DND-41 (cell line): ENCODE data around the gene GARIN1A.
"Not testable (repeated sequence)": the region's sequence is repeated elsewhere in the genome, so short reads cannot be mapped to it uniquely, and the experiment has no call there.

Source experiments
- ATAC-seq: fragments of 200-7000 bp; cut with Tn5 transposase; 3 replicates; pipeline ENCODE4 v1.9.1; 2021; ENCODE audit warnings: low read depth; ENCODE audit not compliant: insufficient read depth
- DNase-seq: peaks from one replicate; pipeline ENCODE4 v3.0.0-alpha.2; 2020
- H2AFZ ChIP-seq: 2 replicates; pipeline ENCODE4 v1.6.0; 2012; ENCODE audit warnings: low read depth, low read length
- H3K27ac ChIP-seq: 2 replicates; pipeline ENCODE4 v1.5.1; 2012; ENCODE audit warnings: low read length, inconsistent platforms
- H3K27me3 ChIP-seq: fragments of 200-600 bp; sonication (generic); 2 replicates; pipeline ENCODE4 v1.6.0; 2012; ENCODE audit warnings: low read length, mild to moderate bottlenecking, inconsistent platforms; ENCODE audit not compliant: insufficient read depth, poor library complexity
- H3K36me3 ChIP-seq: 2 replicates; pipeline ENCODE4 v1.5.1; 2012; ENCODE audit warnings: low read length, inconsistent platforms; ENCODE audit not compliant: insufficient read depth
- H3K4me1 ChIP-seq: 2 replicates; pipeline ENCODE4 v1.5.1; 2012; ENCODE audit warnings: mild to moderate bottlenecking, low read length; ENCODE audit not compliant: insufficient read depth
- H3K4me2 ChIP-seq: 2 replicates; pipeline ENCODE4 v1.6.0; 2012; ENCODE audit warnings: mild to moderate bottlenecking, moderate library complexity, low read length, inconsistent platforms; ENCODE audit not compliant: insufficient read depth
- H3K4me3 ChIP-seq, 2 experiments: fragments of 200-600 bp in 1 of 2; shearing (Covaris generic) in 1 of 2; 2 replicates each; pipeline ENCODE4 v1.5.1; 2012 to 2016; ENCODE audit warnings: inconsistent platforms in 2 of 2, low read length in 2 of 2, mild to moderate bottlenecking in 2 of 2, low read depth in 1 of 2, moderate library complexity in 1 of 2
- H3K79me2 ChIP-seq: 2 replicates; pipeline ENCODE4 v1.6.0; 2012; ENCODE audit warnings: low read length, inconsistent platforms; ENCODE audit not compliant: insufficient read depth
- H3K9ac ChIP-seq: 2 replicates; pipeline ENCODE4 v1.6.0; 2012; ENCODE audit warnings: low read depth, mild to moderate bottlenecking, inconsistent platforms, low read length, moderate library complexity
- H3K9me3 ChIP-seq: 2 replicates; pipeline ENCODE4 v1.5.1; 2012; ENCODE audit warnings: low read length, moderate library complexity, mild to moderate bottlenecking, inconsistent platforms; ENCODE audit not compliant: insufficient read depth, severe bottlenecking
- H4K20me1 ChIP-seq: 2 replicates; pipeline ENCODE4 v1.6.0; 2012; ENCODE audit warnings: low read length; ENCODE audit not compliant: insufficient read depth
- EZH2 ChIP-seq: IDR thresholded peaks from 3 replicates; pipeline ENCODE4 v1.6.1; 2012; ENCODE audit warnings: borderline replicate concordance, low read depth, mild to moderate bottlenecking, moderate library complexity, low read length, inconsistent platforms; ENCODE audit not compliant: severe bottlenecking
- TF ChIP-seq, protein P1 (sequence below): IDR thresholded peaks from 2 replicates; pipeline ENCODE4 v1.5.1; 2012; ENCODE audit warnings: borderline replicate concordance, low read length, moderate library complexity, mild to moderate bottlenecking; ENCODE audit not compliant: poor library complexity, severe bottlenecking; ENCODE audit errors: extremely low read depth

The GARIN1A gene

DNA sequence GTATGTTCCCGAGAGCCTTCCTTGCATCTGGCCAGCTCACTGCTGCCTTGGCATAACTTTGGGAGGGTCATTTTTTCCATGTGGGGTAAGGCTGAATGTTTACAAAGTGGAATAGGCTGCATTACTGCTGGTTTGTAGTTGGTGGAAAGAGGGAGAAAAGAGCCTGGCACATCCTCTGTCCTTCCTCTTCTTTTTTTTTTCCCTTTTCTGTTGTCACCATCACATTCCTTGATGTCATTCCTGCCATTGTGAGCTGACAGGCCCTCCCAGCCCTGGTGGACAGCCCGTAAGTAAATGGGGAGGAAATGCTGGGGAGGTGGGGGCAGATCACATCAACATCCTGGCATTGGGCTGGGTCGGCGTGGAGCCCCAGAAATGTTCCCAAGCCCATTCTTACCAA is at the start of gene GARIN1A:
Gene GARIN1A (plus strand): TSS at position 301 of the 400 bp plus-strand sequence. CDS start 106 bp downstream, outside the sequence.
- TF ChIP-seq EZH2 = no peak
- TF ChIP-seq, protein P1, sequence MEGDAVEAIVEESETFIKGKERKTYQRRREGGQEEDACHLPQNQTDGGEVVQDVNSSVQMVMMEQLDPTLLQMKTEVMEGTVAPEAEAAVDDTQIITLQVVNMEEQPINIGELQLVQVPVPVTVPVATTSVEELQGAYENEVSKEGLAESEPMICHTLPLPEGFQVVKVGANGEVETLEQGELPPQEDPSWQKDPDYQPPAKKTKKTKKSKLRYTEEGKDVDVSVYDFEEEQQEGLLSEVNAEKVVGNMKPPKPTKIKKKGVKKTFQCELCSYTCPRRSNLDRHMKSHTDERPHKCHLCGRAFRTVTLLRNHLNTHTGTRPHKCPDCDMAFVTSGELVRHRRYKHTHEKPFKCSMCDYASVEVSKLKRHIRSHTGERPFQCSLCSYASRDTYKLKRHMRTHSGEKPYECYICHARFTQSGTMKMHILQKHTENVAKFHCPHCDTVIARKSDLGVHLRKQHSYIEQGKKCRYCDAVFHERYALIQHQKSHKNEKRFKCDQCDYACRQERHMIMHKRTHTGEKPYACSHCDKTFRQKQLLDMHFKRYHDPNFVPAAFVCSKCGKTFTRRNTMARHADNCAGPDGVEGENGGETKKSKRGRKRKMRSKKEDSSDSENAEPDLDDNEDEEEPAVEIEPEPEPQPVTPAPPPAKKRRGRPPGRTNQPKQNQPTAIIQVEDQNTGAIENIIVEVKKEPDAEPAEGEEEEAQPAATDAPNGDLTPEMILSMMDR = no peak
- H3K9me3 ChIP-seq = no peaks in the 10 kb centered on the region
- DNase-seq (no peak), ATAC-seq (no peak)
- no peaks in the 10 kb centered on the region for H3K36me3 ChIP-seq
- no peak within 1 kb of the TSS for H2AFZ ChIP-seq
- no peaks in the 10 kb centered on the region for H3K79me2 ChIP-seq
- no peak within 1 kb of the TSS for H3K27ac ChIP-seq
- no peak within 1 kb of the TSS for H3K4me3 ChIP-seq
- H3K4me2 ChIP-seq = no peak within 1 kb of the TSS
- no peaks in the 10 kb centered on the region for H4K20me1 ChIP-seq
- no peaks in the 10 kb centered on the region for H3K4me1 ChIP-seq
- no peak within 1 kb of the TSS for H3K9ac ChIP-seq
- no peaks in the 10 kb centered on the region for H3K27me3 ChIP-seq

DNA sequence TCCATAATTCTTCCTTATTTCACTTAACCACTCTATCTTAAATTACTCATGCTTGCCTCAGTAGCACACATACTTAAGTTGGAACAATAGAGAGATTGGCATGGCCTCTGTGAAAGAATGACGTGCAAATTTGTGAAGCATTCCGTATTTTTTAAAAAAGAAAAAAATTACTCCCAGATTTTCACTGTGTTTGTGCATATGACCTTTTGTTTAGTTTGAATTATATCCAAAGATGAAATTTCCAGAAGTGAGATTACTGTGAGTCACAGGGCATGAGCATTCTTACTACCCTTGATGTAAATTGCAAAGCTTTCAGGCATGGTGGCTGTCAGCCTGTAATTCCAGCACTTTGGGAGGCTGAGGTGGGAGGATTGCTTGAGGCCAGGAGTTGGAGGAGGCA is 45.0 kb upstream of the GARIN1A start:
- H3K4me3 ChIP-seq, H3K79me2 ChIP-seq, H3K9ac ChIP-seq, ATAC-seq, H3K27ac ChIP-seq, H3K9me3 ChIP-seq, H3K4me2 ChIP-seq, H3K27me3 ChIP-seq, DNase-seq, H4K20me1 ChIP-seq, H2AFZ ChIP-seq, H3K4me1 ChIP-seq: not testable (repeated sequence)
- H3K36me3 ChIP-seq = peaks cover 55% of the 10 kb centered on the region

DNA sequence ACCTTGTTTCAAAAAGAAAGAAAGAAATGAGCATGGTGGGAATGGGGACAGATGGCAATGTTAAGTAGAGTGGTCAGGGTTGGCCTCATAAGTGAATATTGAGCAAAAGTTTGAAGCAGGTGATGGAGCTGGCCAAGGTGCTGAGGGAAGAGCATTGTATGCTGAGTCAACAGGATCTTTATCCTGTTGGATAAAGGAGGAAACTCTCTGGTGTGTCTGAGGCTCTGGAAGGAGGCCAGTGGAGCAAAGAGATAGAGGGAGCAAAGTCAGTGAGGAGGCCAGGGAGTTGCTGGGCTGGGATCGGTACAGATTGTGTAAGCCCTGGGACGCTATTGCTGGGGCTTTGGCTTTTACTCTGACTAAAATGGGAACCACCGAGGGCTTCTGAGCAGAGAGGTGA is 38.2 kb upstream of the GARIN1A start:
- H3K36me3 ChIP-seq = peaks cover 37% of the 10 kb centered on the region
- H2AFZ ChIP-seq, H3K79me2 ChIP-seq, H3K4me1 ChIP-seq, H4K20me1 ChIP-seq, H3K9ac ChIP-seq, H3K27ac ChIP-seq, H3K4me3 ChIP-seq, H3K27me3 ChIP-seq, H3K9me3 ChIP-seq, DNase-seq, H3K4me2 ChIP-seq, ATAC-seq: not testable (repeated sequence)

DNA sequence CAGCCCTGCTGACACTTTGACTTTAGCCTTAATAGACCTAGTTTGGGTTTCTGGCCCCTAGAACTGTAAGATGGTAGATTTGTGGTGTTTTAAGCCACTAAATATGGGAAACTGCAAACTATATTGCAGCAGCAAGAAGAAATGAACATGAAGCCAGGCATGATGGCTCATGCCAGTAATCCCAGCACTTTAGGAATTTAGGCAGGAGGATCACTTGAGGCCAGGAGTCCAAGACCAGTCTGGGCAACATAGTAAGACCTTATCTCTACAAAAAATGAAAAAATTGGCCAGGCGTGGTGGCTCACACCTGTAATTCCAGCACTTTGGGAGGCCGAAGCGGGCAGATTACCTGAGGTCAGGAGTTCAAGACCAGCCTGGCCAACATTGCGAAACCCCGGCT is 26.9 kb upstream of the GARIN1A start:
- not testable (repeated sequence) for H3K9ac ChIP-seq, H3K4me1 ChIP-seq, H2AFZ ChIP-seq, H3K4me3 ChIP-seq, H3K4me2 ChIP-seq, H3K9me3 ChIP-seq, H3K27me3 ChIP-seq, ATAC-seq, DNase-seq, H3K79me2 ChIP-seq, H4K20me1 ChIP-seq, H3K27ac ChIP-seq
- H3K36me3 ChIP-seq = peaks cover 33% of the 10 kb centered on the region; the same call in 1 of the 2 replicates

DNA sequence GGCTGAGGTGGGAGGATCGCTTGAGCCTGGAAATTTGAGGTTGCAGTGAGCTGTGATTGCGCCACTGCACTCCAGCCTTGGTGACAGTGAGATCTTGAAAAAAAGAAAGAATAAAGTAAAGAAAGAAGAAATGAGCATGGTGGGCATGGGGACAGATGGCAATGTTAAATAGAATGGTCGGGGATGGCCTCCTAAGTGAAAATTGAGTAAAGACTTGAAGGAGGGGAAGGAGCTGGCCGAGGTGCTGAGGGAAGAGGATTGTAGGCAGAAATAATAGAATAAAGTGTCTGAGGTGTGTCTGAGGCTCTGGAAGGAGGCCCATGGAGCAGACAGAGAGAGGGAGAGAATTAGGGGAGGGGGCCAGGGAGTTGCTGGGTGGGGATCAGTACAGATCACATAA is 26.2 kb upstream of the GARIN1A start:
- H4K20me1 ChIP-seq, H3K4me2 ChIP-seq, H3K27ac ChIP-seq, H3K4me1 ChIP-seq, H3K79me2 ChIP-seq, H2AFZ ChIP-seq, ATAC-seq, H3K27me3 ChIP-seq, H3K4me3 ChIP-seq, H3K9me3 ChIP-seq, H3K9ac ChIP-seq: not testable (repeated sequence)
- DNase-seq = peak; percentile 21
- peaks cover 30% of the 10 kb centered on the region; the same call in 1 of the 2 replicates for H3K36me3 ChIP-seq

DNA sequence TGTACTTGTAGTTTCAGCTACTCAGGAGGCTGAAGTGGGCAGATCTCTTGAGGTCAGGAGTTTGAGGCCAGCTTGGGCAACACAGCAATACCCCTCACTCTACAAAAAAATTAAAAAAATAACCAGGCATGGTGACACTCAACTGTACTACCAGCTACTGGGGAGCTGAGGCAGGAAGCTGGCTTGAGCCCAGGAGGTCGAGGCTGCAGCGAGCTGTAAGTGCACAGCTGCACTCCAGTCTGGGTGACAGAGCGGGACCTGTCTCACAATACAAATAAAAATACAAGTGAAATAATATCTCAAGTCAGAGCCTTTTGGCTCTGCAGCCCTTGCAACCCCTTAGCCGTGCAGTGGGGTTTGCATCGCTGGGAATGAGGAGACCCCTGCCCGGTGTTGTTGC is 25.2 kb upstream of the GARIN1A start:
- H3K36me3 ChIP-seq = peaks cover 32% of the 10 kb centered on the region; the same call in 1 of the 2 replicates

DNA sequence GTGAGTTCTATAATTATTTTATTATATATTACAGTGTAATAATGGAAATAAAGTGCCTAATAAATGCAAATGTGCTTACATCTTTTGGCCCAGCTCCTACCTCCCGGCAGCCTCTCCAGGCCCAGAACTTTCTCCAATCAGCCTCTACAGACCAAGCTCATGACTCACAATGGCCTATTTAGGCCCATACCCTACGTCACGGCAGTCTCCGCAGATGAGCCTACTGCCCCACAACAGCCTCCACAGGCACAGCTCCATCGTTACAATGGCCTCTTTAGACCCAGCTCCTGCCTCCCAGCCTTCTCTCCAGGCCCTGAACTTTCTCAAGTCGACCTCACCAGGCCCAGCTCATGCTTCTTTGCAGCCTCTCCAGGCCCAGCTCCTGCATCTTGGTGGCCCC is 21.0 kb upstream of the GARIN1A start:
- H4K20me1 ChIP-seq, H3K4me3 ChIP-seq, H3K4me1 ChIP-seq, H3K9me3 ChIP-seq, H3K79me2 ChIP-seq, H3K4me2 ChIP-seq, H2AFZ ChIP-seq, ATAC-seq, H3K27me3 ChIP-seq, H3K9ac ChIP-seq, DNase-seq, H3K27ac ChIP-seq: not testable (repeated sequence)
- peaks cover 20% of the 10 kb centered on the region for H3K36me3 ChIP-seq

More for the DNA sequence above, 25.2 kb upstream of the GARIN1A start:
- H3K27me3 ChIP-seq, H3K79me2 ChIP-seq, H3K4me3 ChIP-seq, DNase-seq, H2AFZ ChIP-seq, H3K27ac ChIP-seq, H3K9ac ChIP-seq, H4K20me1 ChIP-seq, H3K4me2 ChIP-seq, ATAC-seq, H3K9me3 ChIP-seq, H3K4me1 ChIP-seq: not testable (repeated sequence)
